Right lobe of liver (tissue), 6 donors: ENCODE results near the gene DNAJC16. TPM values are rescaled to one million over a fixed set of nuclear protein-coding genes. Genes with fewer than 3 reads are reported as not detected.
"Not testable (repeated sequence)": the region's sequence is repeated elsewhere in the genome, so short reads cannot be mapped to it uniquely, and the experiment has no call there.

Source experiments
- ATAC-seq, 4 donors: fragments of 200-7000 bp; cut with Tn5 transposase; one replicate each; pipeline ENCODE4 v1.9.1; 2020; ENCODE audit warnings: mild to moderate bottlenecking in 4 of 4, moderate library complexity in 4 of 4
- DNase-seq, 3 donors: peaks; one replicate each; pipeline ENCODE4 v3.0.0-alpha.2; 2020
- H3K27ac ChIP-seq, 3 donors: fragments of 200-600 bp; one replicate each; pipeline ENCODE4 v1.8.0; 2022
- H3K27me3 ChIP-seq, 2 donors: fragments of 200-600 bp; one replicate each; pipeline ENCODE4 v1.8.0; 2022
- H3K36me3 ChIP-seq, 4 donors: fragments of 200-600 bp; sonication (generic) in 1 of 4; one replicate each; pipeline versions ENCODE4 v1.5.1 to v1.8.0; 2017 to 2022; ENCODE audit warnings: control low read depth in 1 of 4
- H3K4me1 ChIP-seq, 4 donors: fragments of 200-600 bp; sonication (generic) in 1 of 4; one replicate each; pipeline versions ENCODE4 v1.5.1 to v1.8.0; 2017 to 2022; ENCODE audit warnings: control low read depth in 1 of 4
- H3K4me3 ChIP-seq, 3 donors: fragments of 200-600 bp; one replicate each; pipeline ENCODE4 v1.8.0; 2022
- H3K9me3 ChIP-seq, 4 donors: fragments of 200-600 bp; sonication (generic) in 1 of 4; one replicate each; pipeline versions ENCODE4 v1.5.1 to v1.8.0; 2017 to 2022; ENCODE audit warnings: control low read depth in 1 of 4
- POLR2A ChIP-seq: fragments of 450-650 bp; IDR thresholded peaks from one replicate; pipeline ENCODE4 v1.6.1; 2017; ENCODE audit warnings: antibody characterized with exemption, mild to moderate bottlenecking
- WGBS: methylation state at CpG from one replicate; pipeline ENCODE4 v1.1.6; 2018; ENCODE audit warnings: low coverage, low lambda C conversion rate; ENCODE audit not compliant: insufficient coverage; ENCODE audit errors: missing lambda C conversion rate; 5-methylcytosine and 5-hydroxymethylcytosine counted together
- intact Hi-C, 2 donors: fragments of 100-400 bp; cut with DNase I; formaldehyde crosslinking; loops; one replicate each; pipeline versions ENCODE4 v1.11.2 to v1.14.1; 2022
- total RNA-seq, 6 experiments: library from RNA; depleted of rRNA in 2 of 6; stranded (reverse); fragments of >200 nt in 2 of 6; fragmentation: NEBNext Ultra II Directional in 3 of 6; extraction: Animal tissue kit (Norgen Biotek cat#: 25700) in 3 of 6; gene quantifications; one replicate each; pipeline versions ENCODE4 v1.1.0 to v1.2.4, GENCODE V29; 2016 to 2023
- TF ChIP-seq, protein P1 (sequence below), 4 donors: fragments of 200-600 bp in 3 of 4; fragments of 450-650 bp in 1 of 4; IDR thresholded peaks; one replicate each; pipeline versions ENCODE4 v1.5.1 to v1.8.0; 2016 to 2022; ENCODE audit warnings: antibody characterized with exemption in 4 of 4, mild to moderate bottlenecking in 2 of 4
- donor health status: DM: no; HTN: yes; CAD: no.
- donor health status: DM: no; HTN: no; CAD: no.
- donor health status: DM: no; HTN: no; CAD: no.
- donor health status: DM: no; HTN: yes; CAD: no.
- donor health status: DM: no; HTN: yes; CAD: no.

The DNAJC16 gene
- total RNA-seq, 6 experiments from 2014 or later, result 8.4 to 15.0 (median 11.9) TPM

DNA sequence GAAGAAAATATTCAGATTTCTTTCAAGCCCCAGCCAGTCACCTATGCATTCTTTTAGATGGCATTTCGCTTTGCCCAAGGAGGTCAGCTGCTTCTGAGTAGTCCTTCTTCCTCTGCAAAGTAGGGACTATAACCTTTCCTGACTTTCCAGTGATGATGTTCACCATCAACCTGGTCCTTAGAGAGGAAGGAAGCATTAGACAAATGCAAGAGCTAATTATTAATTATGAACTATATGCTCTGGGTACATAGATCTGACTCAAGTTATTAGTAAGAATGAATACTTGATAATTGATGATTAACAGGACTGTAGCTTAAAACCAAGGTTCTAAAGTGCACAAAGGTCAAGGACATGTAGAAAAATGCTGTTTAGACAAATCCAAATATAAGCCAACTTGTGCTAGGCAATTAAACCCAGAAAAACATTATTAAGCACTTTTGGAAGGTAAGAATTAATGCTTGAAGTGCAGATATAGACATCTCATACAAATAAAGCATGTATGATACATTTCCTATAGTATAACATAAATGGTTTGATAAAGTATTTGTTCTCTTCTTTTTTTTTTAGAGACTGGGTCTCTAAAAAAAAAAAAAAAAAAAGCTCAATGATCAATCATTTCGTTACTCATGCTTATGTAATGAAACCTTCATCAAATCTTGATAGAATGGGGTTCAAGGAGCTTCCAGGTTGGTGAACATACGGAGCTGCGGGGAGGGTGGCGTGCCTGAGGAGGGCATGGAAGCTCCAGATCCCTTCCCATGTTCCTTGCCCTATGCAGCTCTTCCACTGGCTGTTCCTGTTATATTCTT lies 69.4 kb downstream of the DNAJC16 start:
- Histone ChIP-seq H3K9me3 (no peaks in the 10 kb centered on the region), H3K4me1 (peaks cover 0 to 13% (median 0%) of the 10 kb centered on the region in 4 donors), H3K4me3 (no peak overlapping the region), H3K27ac (no peak overlapping the region), H3K36me3 (no peaks in the 10 kb centered on the region), H3K27me3 (no peaks in the 10 kb centered on the region)
- 73% methylated on average over 5 of the region's 5 CpGs for WGBS
- no peak for TF ChIP-seq POLR2A
- TF ChIP-seq, protein P1, sequence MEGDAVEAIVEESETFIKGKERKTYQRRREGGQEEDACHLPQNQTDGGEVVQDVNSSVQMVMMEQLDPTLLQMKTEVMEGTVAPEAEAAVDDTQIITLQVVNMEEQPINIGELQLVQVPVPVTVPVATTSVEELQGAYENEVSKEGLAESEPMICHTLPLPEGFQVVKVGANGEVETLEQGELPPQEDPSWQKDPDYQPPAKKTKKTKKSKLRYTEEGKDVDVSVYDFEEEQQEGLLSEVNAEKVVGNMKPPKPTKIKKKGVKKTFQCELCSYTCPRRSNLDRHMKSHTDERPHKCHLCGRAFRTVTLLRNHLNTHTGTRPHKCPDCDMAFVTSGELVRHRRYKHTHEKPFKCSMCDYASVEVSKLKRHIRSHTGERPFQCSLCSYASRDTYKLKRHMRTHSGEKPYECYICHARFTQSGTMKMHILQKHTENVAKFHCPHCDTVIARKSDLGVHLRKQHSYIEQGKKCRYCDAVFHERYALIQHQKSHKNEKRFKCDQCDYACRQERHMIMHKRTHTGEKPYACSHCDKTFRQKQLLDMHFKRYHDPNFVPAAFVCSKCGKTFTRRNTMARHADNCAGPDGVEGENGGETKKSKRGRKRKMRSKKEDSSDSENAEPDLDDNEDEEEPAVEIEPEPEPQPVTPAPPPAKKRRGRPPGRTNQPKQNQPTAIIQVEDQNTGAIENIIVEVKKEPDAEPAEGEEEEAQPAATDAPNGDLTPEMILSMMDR (IDR thresholded peaks at IDR 0.05), result no peak
- intact Hi-C loops, result loop anchor here (10.0 kb wide), 1 partner anchor 139 kb away; the partner anchor contains the start of gene SLC25A34 (in 2 of the 2)
- DNase-seq (no peak), ATAC-seq (peak in 1 of 4 donors; percentile 37)

DNA sequence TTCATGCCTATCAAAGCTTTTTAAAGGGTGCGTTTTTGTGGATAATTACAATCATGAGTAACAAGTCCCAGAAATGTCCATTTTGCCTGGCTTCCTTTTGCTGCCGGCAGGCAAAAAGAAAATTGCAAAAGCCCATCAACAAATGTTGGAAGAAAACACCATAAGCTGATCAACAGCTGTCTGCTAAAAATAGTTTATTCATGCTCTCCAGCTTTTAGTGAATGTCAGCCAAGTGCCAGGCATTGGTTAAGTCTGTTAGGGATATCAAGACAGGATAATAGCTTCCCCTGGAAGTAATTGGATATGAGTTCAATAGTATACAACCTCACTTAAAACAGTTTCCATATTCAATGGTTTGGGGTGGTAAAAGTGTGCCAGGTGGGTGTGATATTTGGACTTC lies 71.8 kb downstream of the DNAJC16 start:
- intact Hi-C loops, result loop anchor here (10.0 kb wide), 1 partner anchor 136 kb away; the partner anchor contains the start of gene SLC25A34 (in 2 of the 2)
- TF ChIP-seq, protein P1 (IDR thresholded peaks at IDR 0.05), result no peak
- no peak for TF ChIP-seq POLR2A
- H3K27me3 ChIP-seq, result no peaks in the 10 kb centered on the region
- ATAC-seq (no peak), DNase-seq (no peak)
- WGBS, result 39% methylated on average over 2 of the region's 2 CpGs
- H3K9me3 ChIP-seq, result no peaks in the 10 kb centered on the region
- H3K4me1 ChIP-seq, result peaks cover 0 to 13% (median 0%) of the 10 kb centered on the region in 4 donors
- no peak overlapping the region for H3K4me3 ChIP-seq
- H3K36me3 ChIP-seq, result no peaks in the 10 kb centered on the region
- H3K27ac ChIP-seq, result no peak overlapping the region

DNA sequence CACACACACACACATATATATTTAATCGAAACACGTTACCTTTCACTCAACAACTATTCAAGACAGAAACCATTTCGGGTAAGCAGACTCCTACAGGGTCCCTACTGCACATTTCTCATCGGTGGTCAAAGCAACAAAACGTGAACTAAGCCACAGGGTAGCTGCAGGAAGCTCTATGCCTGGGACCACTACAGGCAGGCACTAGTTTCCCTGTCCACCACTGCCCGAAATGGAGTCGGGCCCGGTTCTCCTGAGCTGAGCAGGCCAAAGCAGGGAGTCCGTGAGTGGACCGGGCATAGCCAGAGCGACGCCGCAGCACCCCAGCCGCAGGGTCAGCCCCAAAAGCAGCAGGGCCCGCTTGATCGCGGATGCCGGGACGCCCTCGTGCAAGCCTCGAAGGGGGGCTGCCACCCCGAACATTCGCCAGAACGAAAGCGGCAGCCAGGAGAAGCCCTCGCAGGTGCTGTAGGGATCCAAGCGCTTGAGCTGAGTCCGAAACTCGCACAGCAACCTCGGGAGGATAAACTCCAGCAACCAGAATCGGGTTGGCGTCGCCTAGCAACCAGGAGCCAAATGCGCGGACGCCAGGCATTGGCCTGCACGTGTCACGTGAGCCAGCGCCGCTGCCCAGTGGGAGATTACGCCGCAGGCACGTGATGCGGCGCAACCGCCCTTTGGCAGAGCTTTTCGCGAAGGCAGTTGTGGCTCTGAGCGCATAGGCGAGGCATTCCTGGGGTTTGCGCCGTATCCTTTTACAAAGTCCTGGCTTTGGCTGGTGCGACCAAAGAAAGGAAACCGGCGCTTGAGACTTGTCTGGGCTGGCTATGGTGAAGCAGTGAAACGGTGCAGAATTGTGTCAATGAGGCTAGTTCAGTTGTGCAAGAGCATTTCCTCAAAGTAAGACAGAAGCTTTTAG lies 76.7 kb downstream of the DNAJC16 start:
- H3K27ac ChIP-seq, result peak overlapping the region; percentile 39 to 67 (median 49)
- no peaks in the 10 kb centered on the region for H3K36me3 ChIP-seq
- peak; percentile 98 to 99 (median 98) for DNase-seq
- H3K4me1 ChIP-seq, result peaks cover 0 to 24% (median 0%) of the 10 kb centered on the region in 4 donors
- intact Hi-C loops, result no loop called here
- peak overlapping the region; percentile 75 to 83 (median 76) for H3K4me3 ChIP-seq
- ATAC-seq, result peak; percentile 94 to 95 (median 95)
- no peaks in the 10 kb centered on the region for H3K9me3 ChIP-seq
- WGBS, result 3% methylated on average over 26 of the region's 56 CpGs
- no peaks in the 10 kb centered on the region for H3K27me3 ChIP-seq
- TF ChIP-seq POLR2A, result peak; percentile 46
- TF ChIP-seq, protein P1 (IDR thresholded peaks at IDR 0.05), result no peak

DNA sequence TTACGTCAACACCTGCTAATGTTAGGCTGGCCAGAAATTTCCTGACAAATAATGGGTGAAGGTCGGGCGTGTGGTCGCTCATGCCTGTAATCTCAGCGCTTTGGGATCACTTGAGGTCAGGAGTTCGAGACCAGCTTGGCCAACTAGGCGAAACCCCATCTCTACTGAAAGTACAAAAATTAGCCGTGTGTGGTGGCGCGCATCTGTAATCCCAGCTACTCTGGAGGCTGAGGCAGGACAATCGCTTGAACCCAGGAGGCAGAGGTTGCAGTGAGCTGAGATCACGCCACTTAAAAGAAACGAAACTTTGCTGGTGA lies 77.3 kb downstream of the DNAJC16 start:
- peak overlapping the region; percentile 75 to 83 (median 76) for H3K4me3 ChIP-seq
- DNase-seq, intact Hi-C loops, H3K9me3 ChIP-seq, H3K36me3 ChIP-seq, ATAC-seq, H3K27me3 ChIP-seq: not testable (repeated sequence)
- peak overlapping the region; percentile 29 to 67 (median 39) for H3K27ac ChIP-seq
- H3K4me1 ChIP-seq, result peaks cover 0 to 24% (median 0%) of the 10 kb centered on the region in 4 donors
- 43% methylated on average over 10 of the region's 13 CpGs for WGBS

DNA sequence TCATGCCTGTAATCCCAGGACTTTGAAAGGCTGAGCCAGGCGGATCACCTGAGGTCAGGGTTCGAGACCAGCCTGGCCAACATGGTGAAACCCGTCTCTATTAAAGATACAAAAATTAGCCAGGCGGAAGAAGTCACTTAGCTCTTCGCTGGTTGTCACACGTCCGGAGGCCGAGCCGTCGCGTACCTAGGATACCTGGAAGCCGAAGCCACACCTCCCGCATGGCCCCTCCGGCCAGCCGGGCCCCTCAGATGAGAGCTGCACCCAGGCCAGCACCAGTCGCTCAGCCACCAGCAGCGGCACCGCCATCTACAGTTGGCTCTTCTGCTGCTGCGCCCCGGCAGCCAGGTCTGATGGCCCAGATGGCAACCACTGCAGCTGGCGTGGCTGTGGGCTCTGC lies 77.8 kb downstream of the DNAJC16 start:
- WGBS, result 88% methylated on average over 3 of the region's 21 CpGs
- Histone ChIP-seq H3K27ac (peak overlapping the region in 1 of 3 donors; percentile 67), H3K4me1 (peaks cover 0 to 24% (median 0%) of the 10 kb centered on the region in 4 donors)
- H3K36me3 ChIP-seq, H3K4me3 ChIP-seq, ATAC-seq, intact Hi-C loops, H3K27me3 ChIP-seq, H3K9me3 ChIP-seq: not testable (repeated sequence)
- peak in 2 of 3 donors; percentile 34 to 50 for DNase-seq
